Right lobe of liver (tissue), 4 donors: ENCODE results near the gene DCAF15.

ENCODE experiments used
- POLR2A ChIP-seq: fragments of 450-650 bp; IDR thresholded peaks from one replicate; pipeline ENCODE4 v1.6.1; 2017; ENCODE audit warnings: antibody characterized with exemption, mild to moderate bottlenecking
- TF ChIP-seq, protein P1 (sequence below), 4 donors: fragments of 200-600 bp in 3 of 4; fragments of 450-650 bp in 1 of 4; IDR thresholded peaks; one replicate each; pipeline versions ENCODE4 v1.5.1 to v1.8.0; 2016 to 2022; ENCODE audit warnings: antibody characterized with exemption in 4 of 4, mild to moderate bottlenecking in 2 of 4
- donor health status: DM: no; HTN: no; CAD: no.
- donor health status: DM: no; HTN: no; CAD: no.
- donor health status: DM: no; HTN: yes; CAD: no.

DNA sequence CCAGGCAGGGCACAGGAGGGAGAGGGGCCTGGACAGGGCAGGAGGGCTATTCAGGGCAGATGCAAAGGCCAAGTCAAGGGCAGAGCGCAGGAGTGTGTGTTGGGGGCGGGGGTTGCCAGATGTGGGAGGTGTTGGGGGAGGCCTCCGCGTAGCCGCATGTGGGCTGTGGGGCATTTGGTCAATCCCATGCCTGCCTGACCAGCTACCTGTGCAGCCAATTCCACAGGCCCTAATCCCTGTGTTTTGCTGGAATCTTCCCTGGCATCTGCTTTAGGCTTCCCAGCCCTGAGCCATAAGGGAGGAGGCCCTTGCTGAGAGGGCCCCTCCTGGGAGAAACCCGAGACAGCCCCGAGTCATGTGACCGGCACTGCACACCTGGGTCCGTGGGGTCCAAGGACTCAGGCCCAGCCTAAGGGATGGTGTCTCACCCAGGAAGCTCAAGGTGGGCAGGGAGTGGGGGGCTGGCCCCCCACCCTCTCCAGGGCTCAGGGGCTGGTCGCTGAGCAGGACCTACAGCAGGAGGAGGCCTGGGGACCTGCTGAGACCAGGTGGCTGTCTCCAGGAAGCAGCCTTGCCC is 33.5 kb downstream of the DCAF15 start:
- TF ChIP-seq, protein P1, sequence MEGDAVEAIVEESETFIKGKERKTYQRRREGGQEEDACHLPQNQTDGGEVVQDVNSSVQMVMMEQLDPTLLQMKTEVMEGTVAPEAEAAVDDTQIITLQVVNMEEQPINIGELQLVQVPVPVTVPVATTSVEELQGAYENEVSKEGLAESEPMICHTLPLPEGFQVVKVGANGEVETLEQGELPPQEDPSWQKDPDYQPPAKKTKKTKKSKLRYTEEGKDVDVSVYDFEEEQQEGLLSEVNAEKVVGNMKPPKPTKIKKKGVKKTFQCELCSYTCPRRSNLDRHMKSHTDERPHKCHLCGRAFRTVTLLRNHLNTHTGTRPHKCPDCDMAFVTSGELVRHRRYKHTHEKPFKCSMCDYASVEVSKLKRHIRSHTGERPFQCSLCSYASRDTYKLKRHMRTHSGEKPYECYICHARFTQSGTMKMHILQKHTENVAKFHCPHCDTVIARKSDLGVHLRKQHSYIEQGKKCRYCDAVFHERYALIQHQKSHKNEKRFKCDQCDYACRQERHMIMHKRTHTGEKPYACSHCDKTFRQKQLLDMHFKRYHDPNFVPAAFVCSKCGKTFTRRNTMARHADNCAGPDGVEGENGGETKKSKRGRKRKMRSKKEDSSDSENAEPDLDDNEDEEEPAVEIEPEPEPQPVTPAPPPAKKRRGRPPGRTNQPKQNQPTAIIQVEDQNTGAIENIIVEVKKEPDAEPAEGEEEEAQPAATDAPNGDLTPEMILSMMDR (IDR thresholded peaks at IDR 0.05), result no peak
- no peak for TF ChIP-seq POLR2A
